ENCODE results near the gene LYPLAL1. TPM values are rescaled to one million over a fixed set of nuclear protein-coding genes. Genes with fewer than 3 reads are reported as not detected.
A peak's percentile ranks its signal among the peaks of the same experiment; 100 is the strongest.
"Not testable (repeated sequence)": the region's sequence is repeated elsewhere in the genome, so short reads cannot be mapped to it uniquely, and the experiment has no call there.

Gene LYPLAL1
- total and polyA plus RNA-seq, 2 of the 13 experiments (the other 11 are each of a cell fraction or from before 2014, with no cell fraction given): 17.0 to 31.6 TPM

- intact Hi-C loops (cut with micrococcal nuclease; ENCODE audit: unreplicated experiment) (no loop called here), in situ Hi-C loops (cut with HindIII; ENCODE audit: extremely low pct_ligation_motif_present, low pct_unique_long_range_greater_than_20kb) (no loop called here)
- Histone ChIP-seq H3K4me3 (replicated peaks in 1 of 3; ENCODE audit: insufficient read depth in 1 of 3, low read depth in 2 of 3, low read length in 3 of 3) (no peak overlapping the region), H3K27ac (ENCODE audit: extremely low read length, insufficient read depth, low read length) (no peak overlapping the region), H3K4me2 (ENCODE audit: low read depth, low read length) (no peak overlapping the region), H3K36me3 (replicated peaks in 1 of 2; ENCODE audit: control insufficient read depth in 1 of 2, insufficient read depth in 2 of 2, low read length in 2 of 2) (no peaks in the 10 kb centered on the region), H3K9me3 (ENCODE audit: low read length) (no peaks in the 10 kb centered on the region), H4K20me1 (ENCODE audit: insufficient read depth, low read length) (no peaks in the 10 kb centered on the region), H3K27me3 (ENCODE audit: control insufficient read depth in 1 of 2, insufficient read depth in 2 of 2, low read length in 2 of 2) (no peaks in the 10 kb centered on the region), H3K79me2 (ENCODE audit: insufficient read depth, low read length) (peaks cover 29% of the 10 kb centered on the region), H3K9ac (ENCODE audit: insufficient read depth, low read depth, low read length) (no peak overlapping the region), H3K4me1 (ENCODE audit: insufficient read depth, low read length) (peaks cover 5% of the 10 kb centered on the region; the same call in 1 of the 2 replicates), H2AFZ (ENCODE audit: low read length) (no peak overlapping the region)
- no TSS peak for BruUV-seq (replicated peaks)
- FAIRE-seq (no peak), ATAC-seq (no peak), DNase-seq (ENCODE audit: low spot score) (no peak)
- no peak for TF ChIP-seq ZNF512 (CRISPR knock-in tag; IDR thresholded peaks at IDR 0.05)
- TF ChIP-seq ZBED4 (CRISPR knock-in tag; IDR thresholded peaks at IDR 0.05; ENCODE audit: borderline replicate concordance): no peak
- TF ChIP-seq ZFP82 (CRISPR knock-in tag; IDR thresholded peaks at IDR 0.05; ENCODE audit: borderline replicate concordance): no peak
- TF ChIP-seq THAP11 (CRISPR knock-in tag; IDR thresholded peaks at IDR 0.05): no peak
- no peak for TF ChIP-seq HCFC1 (IDR thresholded peaks at IDR 0.05; ENCODE audit: low read depth, low read length)
- TF ChIP-seq MAFF (IDR thresholded peaks at IDR 0.05; ENCODE audit: low read depth, low read length): 0 out of 2 replicates have a peak, but pooled peaks have one; percentile 10
- peak; percentile 51 to 52 for TF ChIP-seq MAFK (conservative IDR thresholded peaks at IDR 0.05 in 1 of 2, IDR thresholded peaks at IDR 0.05 in 1 of 2; ENCODE audit: low read length in 2 of 2)
- ChIA-PET POLR2A (no interaction called here), CTCF (ENCODE audit: low intra/inter-chr PET ratio, low total read pairs) (no interaction called here)
- WGBS (ENCODE audit: low lambda C conversion rate): 98% methylated on average over 3 of the region's 3 CpGs
Observed at GRCh38 chr1:219190605-219191004, 16.9 kb downstream of the LYPLAL1 start.

GRCh38 chr1:219195833-219196232 is 22.2 kb downstream of the LYPLAL1 start:
- H3K4me1 ChIP-seq (ENCODE audit: insufficient read depth, low read length); H4K20me1 ChIP-seq (ENCODE audit: insufficient read depth, low read length); intact Hi-C loops (cut with micrococcal nuclease; ENCODE audit: unreplicated experiment); CTCF ChIA-PET (ENCODE audit: low intra/inter-chr PET ratio, low total read pairs); DNase-seq (ENCODE audit: low spot score); FAIRE-seq; in situ Hi-C loops (cut with HindIII; ENCODE audit: extremely low pct_ligation_motif_present, low pct_unique_long_range_greater_than_20kb); POLR2A ChIA-PET; H3K36me3 ChIP-seq (replicated peaks in 1 of 2; ENCODE audit: control insufficient read depth in 1 of 2, insufficient read depth in 2 of 2, low read length in 2 of 2); H3K4me2 ChIP-seq (ENCODE audit: low read depth, low read length); H2AFZ ChIP-seq (ENCODE audit: low read length); H3K27ac ChIP-seq (ENCODE audit: extremely low read length, insufficient read depth, low read length); H3K9me3 ChIP-seq (ENCODE audit: low read length); BruUV-seq (replicated peaks); ATAC-seq; H3K9ac ChIP-seq (ENCODE audit: insufficient read depth, low read depth, low read length); H3K27me3 ChIP-seq (ENCODE audit: control insufficient read depth in 1 of 2, insufficient read depth in 2 of 2, low read length in 2 of 2); H3K4me3 ChIP-seq (replicated peaks in 1 of 3; ENCODE audit: insufficient read depth in 1 of 3, low read depth in 2 of 3, low read length in 3 of 3); H3K79me2 ChIP-seq (ENCODE audit: insufficient read depth, low read length): not testable (repeated sequence)
- 98% methylated on average over 3 of the region's 3 CpGs for WGBS (ENCODE audit: low lambda C conversion rate)
